ENCODE data around the gene ANKRD24.

GRCh38 chr19:4266253-4267000 lies 83.9 kb downstream of the ANKRD24 start:
- no peak for TF ChIP-seq POLR2A (IDR thresholded peaks at IDR 0.05)
- TF ChIP-seq CTCF (IDR thresholded peaks at IDR 0.05) = no peak

All from testis (tissue), 2 donors.